KMS-11 (cell line): ENCODE results near the gene ALS2.
"Not testable (repeated sequence)": the region's sequence is repeated elsewhere in the genome, so short reads cannot be mapped to it uniquely, and the experiment has no call there.

Source experiments
- H2AFZ ChIP-seq: fragments of 200-600 bp; sonication (generic); 2 replicates; pipeline ENCODE4 v1.6.1; 2016; ENCODE audit warnings: antibody characterized with exemption, mixed run types, low read depth
- H3K27ac ChIP-seq: fragments of 200-600 bp; sonication (generic); 2 replicates; pipeline ENCODE4 v1.6.1; 2016; ENCODE audit warnings: mild to moderate bottlenecking, mixed run types
- H3K27me3 ChIP-seq: fragments of 200-600 bp; sonication (generic); 2 replicates; pipeline ENCODE4 v1.6.1; 2017; ENCODE audit warnings: mild to moderate bottlenecking, low read depth, mixed run types, moderate library complexity; ENCODE audit not compliant: insufficient read depth
- H3K36me3 ChIP-seq: fragments of 200-600 bp; sonication (generic); 2 replicates; pipeline ENCODE4 v1.6.1; 2017; ENCODE audit warnings: mild to moderate bottlenecking, mixed run types; ENCODE audit not compliant: insufficient read depth
- H3K4me1 ChIP-seq: fragments of 200-600 bp; sonication (generic); 2 replicates; pipeline ENCODE4 v1.6.1; 2016; ENCODE audit warnings: mild to moderate bottlenecking, low read depth, mixed run types; ENCODE audit not compliant: poor library complexity, severe bottlenecking
- H3K4me2 ChIP-seq: fragments of 200-600 bp; sonication (generic); 2 replicates; pipeline ENCODE4 v1.7.0; 2016; ENCODE audit warnings: mild to moderate bottlenecking, mixed run types
- H3K4me3 ChIP-seq: fragments of 200-600 bp; sonication (generic); IDR thresholded peaks from 2 replicates; pipeline ENCODE4 v1.6.1; 2017; ENCODE audit warnings: low read depth, low read length, mixed read lengths; ENCODE audit not compliant: insufficient read depth
- H3K79me2 ChIP-seq: fragments of 200-600 bp; sonication (generic); 2 replicates; pipeline ENCODE4 v1.6.1; 2016; ENCODE audit warnings: low read depth, mixed run types; ENCODE audit not compliant: insufficient read depth
- H3K9ac ChIP-seq: fragments of 200-600 bp; sonication (generic); 2 replicates; pipeline ENCODE4 v1.6.1; 2016; ENCODE audit warnings: mild to moderate bottlenecking, mixed run types
- H4K20me1 ChIP-seq: fragments of 200-600 bp; sonication (generic); 2 replicates; pipeline ENCODE4 v1.6.1; 2016; ENCODE audit warnings: mild to moderate bottlenecking, mixed run types; ENCODE audit not compliant: insufficient read depth
- TF ChIP-seq, protein P1 (sequence below): fragments of 200-600 bp; sonication (generic); conservative IDR thresholded peaks from 2 replicates; pipeline ENCODE4 v1.6.1; 2017; ENCODE audit warnings: low read depth, mild to moderate bottlenecking, antibody characterized with exemption, low read length, moderate library complexity, mixed read lengths

The ALS2 gene

DNA sequence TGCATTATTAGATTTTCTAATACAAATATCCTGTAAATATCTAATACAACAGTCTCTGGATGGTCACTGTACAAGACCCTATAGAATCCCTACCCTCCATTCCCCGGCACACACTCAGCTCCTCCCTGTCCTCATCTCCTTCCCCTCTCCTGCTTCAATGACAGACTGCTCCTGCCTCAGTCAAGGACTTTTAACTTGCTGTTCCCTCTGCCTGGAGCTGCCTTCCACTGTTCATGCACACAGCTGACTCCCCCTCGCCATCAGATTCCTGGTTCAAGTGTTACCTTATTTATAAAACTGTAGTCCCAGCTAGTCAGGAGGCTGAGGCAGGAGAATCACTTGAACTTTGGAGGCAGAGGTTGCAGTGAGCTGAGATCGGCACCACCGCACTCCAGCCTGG, 28.9 kb upstream of the ALS2 start:
- H4K20me1 ChIP-seq = no peaks in the 10 kb centered on the region
- H3K4me1 ChIP-seq = no peaks in the 10 kb centered on the region
- no peak overlapping the region for H3K9ac ChIP-seq
- H2AFZ ChIP-seq = no peak overlapping the region
- H3K79me2 ChIP-seq = no peaks in the 10 kb centered on the region
- H3K4me2 ChIP-seq = no peak overlapping the region
- no peaks in the 10 kb centered on the region for H3K27me3 ChIP-seq
- H3K4me3 ChIP-seq = no peak overlapping the region
- no peaks in the 10 kb centered on the region for H3K36me3 ChIP-seq
- TF ChIP-seq, protein P1, sequence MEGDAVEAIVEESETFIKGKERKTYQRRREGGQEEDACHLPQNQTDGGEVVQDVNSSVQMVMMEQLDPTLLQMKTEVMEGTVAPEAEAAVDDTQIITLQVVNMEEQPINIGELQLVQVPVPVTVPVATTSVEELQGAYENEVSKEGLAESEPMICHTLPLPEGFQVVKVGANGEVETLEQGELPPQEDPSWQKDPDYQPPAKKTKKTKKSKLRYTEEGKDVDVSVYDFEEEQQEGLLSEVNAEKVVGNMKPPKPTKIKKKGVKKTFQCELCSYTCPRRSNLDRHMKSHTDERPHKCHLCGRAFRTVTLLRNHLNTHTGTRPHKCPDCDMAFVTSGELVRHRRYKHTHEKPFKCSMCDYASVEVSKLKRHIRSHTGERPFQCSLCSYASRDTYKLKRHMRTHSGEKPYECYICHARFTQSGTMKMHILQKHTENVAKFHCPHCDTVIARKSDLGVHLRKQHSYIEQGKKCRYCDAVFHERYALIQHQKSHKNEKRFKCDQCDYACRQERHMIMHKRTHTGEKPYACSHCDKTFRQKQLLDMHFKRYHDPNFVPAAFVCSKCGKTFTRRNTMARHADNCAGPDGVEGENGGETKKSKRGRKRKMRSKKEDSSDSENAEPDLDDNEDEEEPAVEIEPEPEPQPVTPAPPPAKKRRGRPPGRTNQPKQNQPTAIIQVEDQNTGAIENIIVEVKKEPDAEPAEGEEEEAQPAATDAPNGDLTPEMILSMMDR = no peak
- H3K27ac ChIP-seq = no peak overlapping the region

- Histone ChIP-seq H3K9ac (no peak overlapping the region), H3K4me1 (no peaks in the 10 kb centered on the region), H3K36me3 (no peaks in the 10 kb centered on the region), H3K4me2 (no peak overlapping the region), H2AFZ (no peak overlapping the region), H3K27ac (no peak overlapping the region), H4K20me1 (no peaks in the 10 kb centered on the region), H3K4me3 (no peak overlapping the region), H3K79me2 (no peaks in the 10 kb centered on the region), H3K27me3 (no peaks in the 10 kb centered on the region)
- TF ChIP-seq, protein P1 = no peak
Measured at GRCh38 chr2:201808027-201808426, 27.3 kb upstream of the ALS2 start.

DNA sequence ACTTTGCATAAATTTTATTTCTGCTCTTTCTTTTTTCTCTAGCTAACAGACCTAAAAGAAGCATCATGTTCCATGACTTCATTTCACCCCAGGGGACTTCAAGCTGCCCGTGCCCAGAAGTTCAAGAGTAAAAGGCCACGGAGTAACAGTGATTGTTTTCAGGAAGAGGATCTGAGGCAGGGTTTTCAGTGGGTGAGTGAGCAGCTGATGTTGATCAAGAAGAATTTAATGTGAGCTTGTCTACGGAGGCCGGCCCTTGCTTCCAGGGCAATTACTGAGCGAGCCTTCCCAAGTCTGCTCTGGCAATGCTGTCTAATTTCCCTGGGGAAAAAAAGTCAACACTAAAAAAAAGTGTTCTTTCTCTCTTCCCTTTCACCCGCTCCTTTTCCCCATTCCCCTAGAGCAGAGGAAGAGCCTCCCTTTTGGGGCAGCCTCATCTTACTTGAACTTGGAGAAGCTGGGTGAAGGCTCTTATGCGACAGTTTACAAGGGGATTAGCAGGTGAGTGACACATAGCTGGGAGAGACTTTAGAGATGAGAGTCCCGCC, 26.8 kb upstream of the ALS2 start:
- H3K27ac ChIP-seq = no peak overlapping the region
- H3K27me3 ChIP-seq = no peaks in the 10 kb centered on the region
- H3K36me3 ChIP-seq = no peaks in the 10 kb centered on the region
- H2AFZ ChIP-seq = no peak overlapping the region
- no peak overlapping the region for H3K4me2 ChIP-seq
- no peak overlapping the region for H3K4me3 ChIP-seq
- TF ChIP-seq, protein P1 = no peak
- H3K79me2 ChIP-seq = no peaks in the 10 kb centered on the region
- no peak overlapping the region for H3K9ac ChIP-seq
- H3K4me1 ChIP-seq = no peaks in the 10 kb centered on the region
- H4K20me1 ChIP-seq = no peaks in the 10 kb centered on the region

DNA sequence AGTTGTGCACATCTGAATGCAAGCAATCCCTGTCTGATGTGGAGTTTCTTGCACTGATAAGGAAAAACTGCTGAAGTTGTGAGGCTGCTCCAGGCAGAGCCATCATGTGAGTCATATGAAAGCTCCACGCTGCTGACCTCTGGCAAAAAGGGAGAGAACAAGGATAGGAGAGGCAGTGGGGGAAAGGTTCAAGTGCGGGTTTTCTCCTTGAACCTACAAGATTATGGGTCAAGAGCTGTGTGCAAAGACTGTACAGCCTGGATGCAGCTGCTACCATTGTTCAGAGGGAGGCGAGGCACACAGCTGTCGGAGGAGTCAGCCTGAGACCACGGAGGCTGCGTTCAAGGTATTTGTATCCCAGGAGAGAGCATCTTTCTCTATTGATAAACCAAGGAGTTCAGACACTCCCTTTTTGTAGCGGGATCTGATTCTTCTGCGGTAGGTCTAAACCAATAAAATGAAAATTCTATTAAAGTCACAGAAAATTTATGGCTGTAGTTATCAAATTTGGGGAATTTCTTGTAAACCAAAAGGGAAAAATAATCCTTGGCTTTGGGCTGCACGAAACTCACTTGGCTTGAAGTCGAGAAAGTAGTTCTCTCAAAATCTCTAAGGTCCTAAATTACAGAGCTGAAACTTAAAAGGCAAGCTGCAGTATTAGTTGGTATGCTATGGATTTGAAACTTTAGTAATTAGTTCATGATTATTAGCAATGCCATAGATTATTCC, 25.9 kb upstream of the ALS2 start, which contains the start of gene CDK15:
TSS of gene CDK15 (plus strand) at position 96 of the 729 bp plus-strand sequence. CDS start at position 224, 128 bp downstream.
- Histone ChIP-seq H3K9ac (no peak within 1 kb of the TSS), H3K79me2 (no peaks in the 10 kb centered on the region), H3K4me3 (no peak within 1 kb of the TSS), H2AFZ (no peak within 1 kb of the TSS), H3K4me2 (no peak within 1 kb of the TSS), H3K27me3 (no peaks in the 10 kb centered on the region), H3K4me1 (no peaks in the 10 kb centered on the region), H3K36me3 (no peaks in the 10 kb centered on the region), H4K20me1 (no peaks in the 10 kb centered on the region), H3K27ac (no peak within 1 kb of the TSS)
- TF ChIP-seq, protein P1 = no peak

DNA sequence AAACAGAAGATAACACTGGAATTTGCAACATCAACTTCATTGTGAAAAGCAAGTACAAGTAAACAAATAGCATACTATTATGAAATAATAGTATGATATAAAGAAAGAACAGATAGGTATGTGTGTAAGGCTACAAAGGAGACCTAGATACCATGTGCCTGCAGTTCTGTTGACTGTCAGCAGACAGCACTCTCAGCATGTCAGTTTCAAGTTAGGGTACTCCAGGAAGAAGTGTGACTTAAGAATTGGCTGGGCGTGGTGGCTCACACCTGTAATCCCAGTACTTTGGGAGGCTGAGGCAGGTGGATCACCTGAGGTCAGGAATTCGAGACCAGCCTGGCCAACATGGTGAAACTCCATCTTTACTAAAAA, 18.2 kb upstream of the ALS2 start:
- not testable (repeated sequence) for H3K4me2 ChIP-seq, H2AFZ ChIP-seq, H3K79me2 ChIP-seq, H4K20me1 ChIP-seq, H3K36me3 ChIP-seq, H3K4me1 ChIP-seq, H3K27me3 ChIP-seq, H3K27ac ChIP-seq, H3K4me3 ChIP-seq, H3K9ac ChIP-seq
